Small intestine (tissue), 7 donors: ENCODE results near the gene ARAP1. TPM values are rescaled to one million over a fixed set of nuclear protein-coding genes. Genes with fewer than 3 reads are reported as not detected.

Experiments
- DNase-seq, 2 donors: peaks; one replicate each; pipeline versions ENCODE4 v3.0.0 to v3.0.0-alpha.2; 2013
- FAIRE-seq: peaks from 2 replicates; lab custom pipeline; 2012; peaks lifted over from hg19 to GRCh38; lab: Jason Lieb, UNC
- H3K27ac ChIP-seq, 3 donors: one replicate each; pipeline ENCODE4 v1.5.1; 2013; ENCODE audit warnings: low read length in 2 of 3, mild to moderate bottlenecking in 2 of 3, control low read depth in 1 of 3, inconsistent platforms in 1 of 3, low read depth in 1 of 3, moderate library complexity in 1 of 3
- H3K27me3 ChIP-seq, 3 donors: one replicate each; pipeline ENCODE4 v1.6.1; 2013; ENCODE audit warnings: low read length in 3 of 3, inconsistent platforms in 1 of 3; ENCODE audit not compliant: control insufficient read depth in 3 of 3, insufficient read depth in 3 of 3
- H3K36me3 ChIP-seq, 3 donors: one replicate each; pipeline ENCODE4 v1.6.1; 2013; ENCODE audit warnings: low read length in 3 of 3, inconsistent platforms in 1 of 3, low read depth in 1 of 3, mild to moderate bottlenecking in 1 of 3, moderate library complexity in 1 of 3; ENCODE audit not compliant: control insufficient read depth in 3 of 3, insufficient read depth in 2 of 3
- H3K4me1 ChIP-seq, 3 donors: one replicate each; pipeline ENCODE4 v1.6.1; 2013; ENCODE audit warnings: low read length in 2 of 3, inconsistent platforms in 1 of 3, low read depth in 1 of 3, mild to moderate bottlenecking in 1 of 3, moderate library complexity in 1 of 3; ENCODE audit not compliant: control insufficient read depth in 3 of 3, insufficient read depth in 2 of 3
- H3K4me3 ChIP-seq, 3 donors: one replicate each; pipeline ENCODE4 v1.5.1; 2013; ENCODE audit warnings: low read length in 3 of 3, control low read depth in 1 of 3, inconsistent platforms in 1 of 3, low read depth in 1 of 3, mild to moderate bottlenecking in 1 of 3, moderate library complexity in 1 of 3
- H3K9me3 ChIP-seq, 2 donors: one replicate each; pipeline ENCODE4 v1.6.1; 2013; ENCODE audit warnings: low read depth in 1 of 2, low read length in 1 of 2; ENCODE audit not compliant: control insufficient read depth in 2 of 2, insufficient read depth in 1 of 2
- WGBS, 3 donors: extraction: QIAGEN DNeasy Blood & Tissue Kit; methylation state at CpG; one replicate each; pipeline ENCODE4 v1.1.7; 2013; 5-methylcytosine and 5-hydroxymethylcytosine counted together
- polyA plus RNA-seq, 4 donors: library from polyadenylated mRNA; stranded (reverse) in 3 of 4; unstranded in 1 of 4; fragments of 200-250 nt in 3 of 4; fragments of 120-200 nt in 1 of 4; gene quantifications; one replicate each; pipeline versions ENCODE4 v1.2.1 to v1.2.3, GENCODE V29; 2013
- donor health status: healthy with polysubstance abuse.
- donor health status: control.
- donor health status: control.
- donor health status: Bipolar disorder and iron deficiency.
- donor health status: healthy.

ARAP1 gene
- polyA plus RNA-seq, 4 donors: 42.2 to 70.9 (median 53.2) TPM

GRCh38 chr11:72723508-72723907 is 28.7 kb downstream of the ARAP1 start:
- peak in 1 of 2 donors; percentile 73 for DNase-seq
- peaks cover 13 to 41% (median 18%) of the 10 kb centered on the region in 3 donors for H3K4me1 ChIP-seq
- H3K36me3 ChIP-seq: peaks cover 0 to 69% (median 0%) of the 10 kb centered on the region in 3 donors
- H3K27me3 ChIP-seq: no peaks in the 10 kb centered on the region
- H3K4me3 ChIP-seq: no peak overlapping the region
- peak overlapping the region in 1 of 3 donors; percentile 28 for H3K27ac ChIP-seq
- no peaks in the 10 kb centered on the region for H3K9me3 ChIP-seq
- 20 to 66% (median 48%) methylated on average over 9 of the region's 9 CpGs for WGBS, 3 donors
- no peak for FAIRE-seq

GRCh38 chr11:72722050-72722748 is 30.0 kb downstream of the ARAP1 start:
- Histone ChIP-seq H3K27me3 (no peaks in the 10 kb centered on the region), H3K36me3 (peaks cover 0 to 77% (median 0%) of the 10 kb centered on the region in 3 donors), H3K27ac (peak overlapping the region; percentile 68 to 92 (median 79)), H3K4me1 (peaks cover 13 to 41% (median 18%) of the 10 kb centered on the region in 3 donors), H3K9me3 (no peaks in the 10 kb centered on the region), H3K4me3 (peak overlapping the region; percentile 50 to 77 (median 64))
- peak; percentile 93 to 95 for DNase-seq
- 0 to 1% (median 0%) methylated on average over 10 of the region's 10 CpGs for WGBS, 3 donors
- FAIRE-seq: no peak

GRCh38 chr11:72721689-72722049 is 30.5 kb downstream of the ARAP1 start:
- FAIRE-seq (no peak), DNase-seq (peak; percentile 68 to 75)
- H3K4me1 ChIP-seq: peaks cover 13 to 42% (median 18%) of the 10 kb centered on the region in 3 donors
- H3K9me3 ChIP-seq: no peaks in the 10 kb centered on the region
- 0 to 1% (median 1%) methylated on average over 13 of the region's 13 CpGs for WGBS, 3 donors
- H3K27me3 ChIP-seq: no peaks in the 10 kb centered on the region
- H3K4me3 ChIP-seq: peak overlapping the region; percentile 50 to 77 (median 64)
- H3K27ac ChIP-seq: peak overlapping the region; percentile 68 to 92 (median 79)
- peaks cover 0 to 82% (median 0%) of the 10 kb centered on the region in 3 donors for H3K36me3 ChIP-seq

GRCh38 chr11:72721276-72721675 is 30.9 kb downstream of the ARAP1 start:
- peak overlapping the region; percentile 50 to 77 (median 64) for H3K4me3 ChIP-seq
- no peaks in the 10 kb centered on the region for H3K27me3 ChIP-seq
- WGBS, 3 donors: 3 to 9% (median 8%) methylated on average over 3 of the region's 3 CpGs
- H3K4me1 ChIP-seq: peaks cover 13 to 44% (median 18%) of the 10 kb centered on the region in 3 donors
- H3K27ac ChIP-seq: peak overlapping the region; percentile 34 to 92 (median 52)
- H3K9me3 ChIP-seq: no peaks in the 10 kb centered on the region
- peaks cover 0 to 83% (median 0%) of the 10 kb centered on the region in 3 donors for H3K36me3 ChIP-seq
- FAIRE-seq (no peak), DNase-seq (no peak)

GRCh38 chr11:72720784-72721183 is 31.4 kb downstream of the ARAP1 start:
- Histone ChIP-seq H3K9me3 (no peaks in the 10 kb centered on the region), H3K36me3 (peaks cover 0 to 79% (median 0%) of the 10 kb centered on the region in 3 donors), H3K4me3 (peak overlapping the region in 2 of 3 donors; percentile 64 to 77), H3K27me3 (no peaks in the 10 kb centered on the region), H3K4me1 (peaks cover 13 to 44% (median 18%) of the 10 kb centered on the region in 3 donors), H3K27ac (peak overlapping the region; percentile 34 to 92 (median 52))
- 14 to 55% (median 31%) methylated on average over 4 of the region's 4 CpGs for WGBS, 3 donors
- DNase-seq (peak in 1 of 2 donors; percentile 47), FAIRE-seq (no peak)

GRCh38 chr11:72720047-72720446 is 32.2 kb downstream of the ARAP1 start:
- peak overlapping the region in 1 of 3 donors; percentile 64 for H3K4me3 ChIP-seq
- no peaks in the 10 kb centered on the region for H3K9me3 ChIP-seq
- FAIRE-seq (no peak), DNase-seq (no peak)
- H3K4me1 ChIP-seq: peaks cover 13 to 39% (median 18%) of the 10 kb centered on the region in 3 donors
- H3K36me3 ChIP-seq: peaks cover 0 to 80% (median 0%) of the 10 kb centered on the region in 3 donors
- 44 to 48% (median 47%) methylated on average over 3 of the region's 3 CpGs for WGBS, 3 donors
- H3K27ac ChIP-seq: peak overlapping the region in 1 of 3 donors; percentile 34
- no peaks in the 10 kb centered on the region for H3K27me3 ChIP-seq

GRCh38 chr11:72719551-72719950 is 32.7 kb downstream of the ARAP1 start:
- no peak for FAIRE-seq
- Histone ChIP-seq H3K9me3 (no peaks in the 10 kb centered on the region), H3K27ac (no peak overlapping the region), H3K4me3 (no peak overlapping the region), H3K36me3 (peaks cover 0 to 80% (median 0%) of the 10 kb centered on the region in 3 donors), H3K27me3 (no peaks in the 10 kb centered on the region), H3K4me1 (peaks cover 13 to 39% (median 18%) of the 10 kb centered on the region in 3 donors)
- 54 to 66% (median 62%) methylated on average over 4 of the region's 4 CpGs for WGBS, 3 donors
- DNase-seq: no peak

GRCh38 chr11:72719144-72719543 is 33.1 kb downstream of the ARAP1 start:
- H3K27me3 ChIP-seq: no peaks in the 10 kb centered on the region
- H3K9me3 ChIP-seq: no peaks in the 10 kb centered on the region
- no peak overlapping the region for H3K4me3 ChIP-seq
- FAIRE-seq (no peak), DNase-seq (no peak)
- peaks cover 13 to 39% (median 18%) of the 10 kb centered on the region in 3 donors for H3K4me1 ChIP-seq
- peaks cover 0 to 80% (median 0%) of the 10 kb centered on the region in 3 donors for H3K36me3 ChIP-seq
- 29 to 38% (median 31%) methylated on average over 2 of the region's 2 CpGs for WGBS, 3 donors
- H3K27ac ChIP-seq: no peak overlapping the region
